Activated naive CD4-positive, alpha-beta T cell treated with anti-CD3 and anti-CD28 coated beads, Interleukin-2, amount 10 ng/mL, durations not matched to agents 7 days and 5 days (primary cell): ENCODE results near the gene CCDC89.
"Not testable (repeated sequence)": the region's sequence is repeated elsewhere in the genome, so short reads cannot be mapped to it uniquely, and the experiment has no call there.

Experiments
- CTCF ChIA-PET: fragments of 350-600 bp; sonication (Branson Sonifier 250); formaldehyde crosslinking; loops from one replicate; lab custom pipeline; 2021; ENCODE audit warnings: antibody characterized with exemption; lab: Charles Lee
- DNase-seq: peaks from one replicate; pipeline ENCODE4 v3.0.0-alpha.2; 2020
- H3K27ac Mint-ChIP-seq: one replicate; pipeline ENCODE4 v1.8.0; 2021; ENCODE audit warnings: mild to moderate bottlenecking, moderate library complexity, mixed read lengths
- H3K27me3 Mint-ChIP-seq: one replicate; pipeline ENCODE4 v1.8.0; 2021; ENCODE audit warnings: mild to moderate bottlenecking, mixed read lengths
- H3K36me3 Mint-ChIP-seq: one replicate; pipeline ENCODE4 v1.8.0; 2021; ENCODE audit warnings: mixed read lengths
- H3K4me1 Mint-ChIP-seq: one replicate; pipeline ENCODE4 v1.8.0; 2021; ENCODE audit warnings: mixed read lengths
- H3K4me3 Mint-ChIP-seq: one replicate; pipeline ENCODE4 v1.8.0; 2021; ENCODE audit warnings: mild to moderate bottlenecking, moderate library complexity, mixed read lengths
- H3K9me3 Mint-ChIP-seq: one replicate; pipeline ENCODE4 v1.8.0; 2021; ENCODE audit warnings: mixed read lengths

Gene CCDC89

GRCh38 chr11:85654343-85654742 lies 31.7 kb downstream of the CCDC89 start:
- H3K4me3 Mint-ChIP-seq, DNase-seq, H3K27me3 Mint-ChIP-seq, CTCF ChIA-PET, H3K9me3 Mint-ChIP-seq, H3K27ac Mint-ChIP-seq: not testable (repeated sequence)
- H3K4me1 Mint-ChIP-seq, result peaks cover 41% of the 10 kb centered on the region
- peaks cover 35% of the 10 kb centered on the region for H3K36me3 Mint-ChIP-seq

- Mint-ChIP-seq H3K27me3 (no peaks in the 10 kb centered on the region), H3K4me1 (peaks cover 44% of the 10 kb centered on the region), H3K9me3 (no peaks in the 10 kb centered on the region), H3K4me3 (no peak overlapping the region), H3K27ac (peak overlapping the region; percentile 35), H3K36me3 (peaks cover 29% of the 10 kb centered on the region)
- no peak for DNase-seq
- CTCF ChIA-PET, result no interaction called here
Measured at GRCh38 chr11:85652786-85653447, 33.1 kb downstream of the CCDC89 start.

- DNase-seq, result no peak
- Mint-ChIP-seq H3K27me3 (no peaks in the 10 kb centered on the region), H3K9me3 (no peaks in the 10 kb centered on the region), H3K4me3 (no peak overlapping the region), H3K4me1 (peaks cover 46% of the 10 kb centered on the region), H3K36me3 (peaks cover 20% of the 10 kb centered on the region), H3K27ac (no peak overlapping the region)
- CTCF ChIA-PET, result no interaction called here
Measured at GRCh38 chr11:85651118-85651517, 34.9 kb downstream of the CCDC89 start.

GRCh38 chr11:85647604-85648299 lies 38.2 kb downstream of the CCDC89 start, which contains the start of gene TMEM126A:
Gene TMEM126A (plus strand): TSS chr11:85647967. CDS start chr11:85650256, 2,289 bp downstream.
- Mint-ChIP-seq H3K36me3 (peaks cover 17% of the 10 kb centered on the region), H3K9me3 (no peaks in the 10 kb centered on the region), H3K4me3 (peak within 1 kb of the TSS; percentile 90), H3K4me1 (peaks cover 38% of the 10 kb centered on the region), H3K27ac (peak within 1 kb of the TSS; percentile 95), H3K27me3 (peaks cover 23% of the 10 kb centered on the region)
- CTCF ChIA-PET, result interaction anchor here (0.9 to 1.8 kb wide), 7 partner anchors 9 to 771 kb away, joined by 3 to 8 read pairs (median 4); partner anchors contain the start of gene TMEM126B
- DNase-seq, result peak; percentile 94

- peak overlapping the region; percentile 90 for H3K4me3 Mint-ChIP-seq
Measured at GRCh38 chr11:85647078-85647477, 38.9 kb downstream of the CCDC89 start.

GRCh38 chr11:85643191-85643614 lies 42.8 kb downstream of the CCDC89 start:
- CTCF ChIA-PET, result no interaction called here
- Mint-ChIP-seq H3K27ac (no peak overlapping the region), H3K27me3 (peaks cover 27% of the 10 kb centered on the region), H3K4me3 (no peak overlapping the region), H3K9me3 (no peaks in the 10 kb centered on the region), H3K36me3 (peaks cover 7% of the 10 kb centered on the region), H3K4me1 (peaks cover 11% of the 10 kb centered on the region)
- no peak for DNase-seq

More at GRCh38 chr11:85647078-85647477, 38.9 kb downstream of the CCDC89 start:
- Mint-ChIP-seq H3K4me1 (peaks cover 35% of the 10 kb centered on the region), H3K27me3 (peaks cover 23% of the 10 kb centered on the region), H3K9me3 (no peaks in the 10 kb centered on the region), H3K36me3 (peaks cover 14% of the 10 kb centered on the region), H3K27ac (peak overlapping the region; percentile 95)
- CTCF ChIA-PET, result interaction anchor here (0.6 to 1.8 kb wide), 3 partner anchors 8 to 64 kb away, joined by 4 to 5 read pairs (median 4); partner anchors contain the start of gene TMEM126B
- DNase-seq, result no peak

- peaks cover 42% of the 10 kb centered on the region for H3K36me3 Mint-ChIP-seq
Measured at GRCh38 chr11:85634747-85635146, 51.2 kb downstream of the CCDC89 start.

More at GRCh38 chr11:85634747-85635146, 51.2 kb downstream of the CCDC89 start:
- H3K27me3 Mint-ChIP-seq, result no peaks in the 10 kb centered on the region
- H3K27ac Mint-ChIP-seq, result no peak overlapping the region
- no peak for DNase-seq
- no peaks in the 10 kb centered on the region for H3K9me3 Mint-ChIP-seq
- H3K4me3 Mint-ChIP-seq, result no peak overlapping the region
- peaks cover 16% of the 10 kb centered on the region for H3K4me1 Mint-ChIP-seq
- CTCF ChIA-PET, result no interaction called here
